AG04450 (cell line): ENCODE measurements around the gene CGGBP1. TPM values are rescaled to one million over a fixed set of nuclear protein-coding genes. Genes with fewer than 3 reads are reported as not detected.

ENCODE experiments used
- CTCF ChIA-PET: fragments of 300-600, 350-600 bp; formaldehyde crosslinking; extraction: SDS; loops from one replicate; lab custom pipeline; 2022; ENCODE audit warnings: antibody characterized with exemption, inconsistent platforms; lab: Charles Lee
- POLR2A ChIA-PET: fragments of 350-600 bp; formaldehyde crosslinking; extraction: SDS; loops from one replicate; lab custom pipeline; 2021; ENCODE audit warnings: antibody characterized with exemption, inconsistent platforms; lab: Yijun Ruan, JAX
- DNase-seq: peaks from one replicate; pipeline ENCODE4 v3.0.0-alpha.2; 2011; ENCODE audit warnings: low read depth, low spot score
- H3K27ac ChIP-seq: one replicate; pipeline ENCODE4 v1.5.1; 2012; ENCODE audit warnings: low read depth, low read length, control low read depth
- H3K27me3 ChIP-seq: one replicate; pipeline ENCODE4 v1.6.0; 2012; ENCODE audit warnings: low read length; ENCODE audit not compliant: control insufficient read depth, insufficient read depth
- H3K4me3 ChIP-seq: 2 replicates; pipeline ENCODE4 v1.5.1; 2011; ENCODE audit warnings: mild to moderate bottlenecking, low read depth, low read length, control low read depth
- H3K9me3 ChIP-seq: 2 replicates; pipeline ENCODE4 v1.5.1; 2012; ENCODE audit warnings: low read length; ENCODE audit not compliant: control insufficient read depth, insufficient read depth
- polyA plus RNA-seq: library from polyadenylated mRNA; depleted of rRNA; stranded (reverse); fragments of >200 nt; gene quantifications from 2 replicates; pipeline ENCODE4 v1.2.3, GENCODE V29; 2011
- TF ChIP-seq, protein P1 (sequence below): IDR thresholded peaks from 2 replicates; pipeline ENCODE4 v1.5.1; 2011; ENCODE audit warnings: low read depth, low read length, control low read depth, inconsistent platforms

CGGBP1 gene
- polyA plus RNA-seq, 1 experiment: 109 TPM

DNA sequence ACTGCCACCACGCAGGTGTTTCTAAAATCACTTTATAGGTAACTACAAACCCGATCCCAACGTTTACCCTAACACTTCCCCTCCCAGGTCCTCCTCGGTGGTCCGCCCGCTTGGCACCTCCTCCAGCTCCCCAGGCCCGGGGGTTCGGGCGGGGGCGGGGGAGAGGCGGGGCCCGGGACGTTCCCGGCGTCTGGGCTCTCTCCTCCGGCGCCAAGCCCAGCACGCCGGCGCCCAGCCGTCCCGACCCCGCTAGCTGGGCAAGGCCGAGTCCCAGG, 562 bp downstream of the CGGBP1 start:
- CTCF ChIA-PET: interaction anchor here (0.6 to 3.8 kb wide), 3 partner anchors 55 to 116 kb away, joined by 3 to 20 read pairs (median 3); no protein-coding TSS in a partner anchor
- no peaks in the 10 kb centered on the region for H3K27me3 ChIP-seq
- H3K4me3 ChIP-seq: peak overlapping the region; percentile 76
- TF ChIP-seq, protein P1, sequence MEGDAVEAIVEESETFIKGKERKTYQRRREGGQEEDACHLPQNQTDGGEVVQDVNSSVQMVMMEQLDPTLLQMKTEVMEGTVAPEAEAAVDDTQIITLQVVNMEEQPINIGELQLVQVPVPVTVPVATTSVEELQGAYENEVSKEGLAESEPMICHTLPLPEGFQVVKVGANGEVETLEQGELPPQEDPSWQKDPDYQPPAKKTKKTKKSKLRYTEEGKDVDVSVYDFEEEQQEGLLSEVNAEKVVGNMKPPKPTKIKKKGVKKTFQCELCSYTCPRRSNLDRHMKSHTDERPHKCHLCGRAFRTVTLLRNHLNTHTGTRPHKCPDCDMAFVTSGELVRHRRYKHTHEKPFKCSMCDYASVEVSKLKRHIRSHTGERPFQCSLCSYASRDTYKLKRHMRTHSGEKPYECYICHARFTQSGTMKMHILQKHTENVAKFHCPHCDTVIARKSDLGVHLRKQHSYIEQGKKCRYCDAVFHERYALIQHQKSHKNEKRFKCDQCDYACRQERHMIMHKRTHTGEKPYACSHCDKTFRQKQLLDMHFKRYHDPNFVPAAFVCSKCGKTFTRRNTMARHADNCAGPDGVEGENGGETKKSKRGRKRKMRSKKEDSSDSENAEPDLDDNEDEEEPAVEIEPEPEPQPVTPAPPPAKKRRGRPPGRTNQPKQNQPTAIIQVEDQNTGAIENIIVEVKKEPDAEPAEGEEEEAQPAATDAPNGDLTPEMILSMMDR: no peak
- POLR2A ChIA-PET: interaction anchor here (0.7 to 1.9 kb wide), 3 partner anchors 55 to 799 kb away, joined by 4 to 17 read pairs (median 5); partner anchors contain the start of gene C3orf38
- H3K9me3 ChIP-seq: peaks cover 3% of the 10 kb centered on the region; the same call in 1 of the 2 replicates
- peak overlapping the region; percentile 90 for H3K27ac ChIP-seq
- DNase-seq: no peak

DNA sequence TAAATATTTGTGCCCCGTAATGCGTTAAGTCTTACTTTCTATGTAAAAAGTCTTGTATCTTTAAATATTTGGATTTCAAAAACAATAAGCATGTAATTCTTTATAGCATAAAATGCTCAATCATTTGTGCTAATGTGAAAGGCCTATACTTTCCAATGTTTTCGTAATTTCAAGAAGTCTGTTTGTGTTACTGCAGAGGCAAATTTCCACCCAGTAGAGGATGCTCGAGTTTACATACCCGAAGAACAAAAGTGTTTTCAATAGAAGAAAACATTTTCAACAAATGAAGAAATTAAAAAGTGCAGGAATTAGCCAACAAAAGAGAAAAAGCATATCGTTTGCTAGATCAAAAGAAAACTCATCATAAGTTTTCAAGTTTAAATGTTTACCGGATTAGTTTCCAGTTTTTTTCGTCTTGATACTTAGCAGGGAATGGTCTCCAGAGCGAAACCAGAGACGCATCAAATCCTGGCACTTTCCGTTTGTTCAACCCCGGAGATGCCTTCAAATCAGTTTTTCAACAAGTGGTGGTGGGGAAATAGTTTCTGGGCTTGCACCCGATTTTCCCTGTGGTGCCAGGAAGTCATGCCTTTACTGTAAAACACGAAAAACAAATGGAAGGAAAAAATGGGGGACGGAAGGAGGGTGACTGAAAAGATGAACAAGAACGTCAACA, 1.0 kb downstream of the CGGBP1 start:
- CTCF ChIA-PET: interaction anchor here (0.6 to 3.8 kb wide), 4 partner anchors 55 to 116 kb away, joined by 3 to 20 read pairs (median 4); no protein-coding TSS in a partner anchor
- peak overlapping the region; percentile 76 for H3K4me3 ChIP-seq
- no peaks in the 10 kb centered on the region for H3K27me3 ChIP-seq
- POLR2A ChIA-PET: interaction anchor here (0.7 to 1.9 kb wide), 3 partner anchors 56 to 798 kb away, joined by 4 to 17 read pairs (median 5); partner anchors contain the start of gene C3orf38
- no peak for DNase-seq
- peaks cover 3% of the 10 kb centered on the region; the same call in 1 of the 2 replicates for H3K9me3 ChIP-seq
- H3K27ac ChIP-seq: peak overlapping the region; percentile 54
- TF ChIP-seq, protein P1: peak; percentile 38

DNA sequence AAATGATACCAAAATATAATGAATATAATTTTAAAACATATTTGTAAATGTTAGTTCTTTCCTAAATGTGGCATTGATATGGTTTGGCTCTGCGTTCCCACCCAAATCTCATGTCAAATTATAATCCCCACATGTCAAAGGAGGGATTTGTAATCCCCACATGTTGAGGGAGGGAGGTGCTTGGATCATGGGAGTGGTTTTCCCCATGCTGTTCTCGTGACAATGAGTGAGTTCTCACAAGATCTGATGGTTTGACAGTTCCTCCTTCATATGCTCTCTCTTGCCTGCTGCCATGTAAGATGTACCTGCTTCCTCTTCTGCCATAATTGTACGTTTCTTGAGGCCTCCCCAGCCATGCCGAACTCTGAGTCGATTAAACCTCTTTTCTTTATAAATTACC, 12.0 kb downstream of the CGGBP1 start:
- no peak for DNase-seq
- Histone ChIP-seq H3K27me3 (no peaks in the 10 kb centered on the region), H3K4me3 (no peak overlapping the region), H3K9me3 (no peaks in the 10 kb centered on the region), H3K27ac (no peak overlapping the region)
- ChIA-PET POLR2A (no interaction called here), CTCF (interaction anchor here (0.8 kb wide), 1 partner anchor 67 kb away, joined by 3 read pairs; no protein-coding TSS in a partner anchor)
- TF ChIP-seq, protein P1: no peak

DNA sequence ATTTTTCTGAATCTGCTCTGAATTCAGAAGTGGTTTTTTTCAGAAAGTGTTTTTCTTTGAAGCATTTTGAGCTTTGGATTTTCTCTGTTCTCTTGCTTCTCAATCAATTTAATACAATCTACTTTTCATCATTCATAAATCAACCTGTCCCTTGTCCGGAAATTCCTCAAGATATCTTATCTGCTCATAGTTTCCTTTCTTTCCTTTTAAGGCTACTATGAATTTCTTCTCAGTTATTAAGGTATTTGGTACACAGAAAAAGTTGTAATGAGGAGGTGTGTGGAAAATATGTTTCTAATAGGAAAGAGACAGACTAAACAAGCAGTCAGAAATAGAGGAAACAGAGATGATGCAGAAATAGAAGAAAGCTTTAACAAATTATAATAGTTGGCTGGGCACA, 14.4 kb downstream of the CGGBP1 start:
- no peak overlapping the region for H3K27ac ChIP-seq
- H3K9me3 ChIP-seq: no peaks in the 10 kb centered on the region
- H3K27me3 ChIP-seq: no peaks in the 10 kb centered on the region
- CTCF ChIA-PET: no interaction called here
- DNase-seq: no peak
- TF ChIP-seq, protein P1: no peak
- POLR2A ChIA-PET: no interaction called here
- H3K4me3 ChIP-seq: no peak overlapping the region

DNA sequence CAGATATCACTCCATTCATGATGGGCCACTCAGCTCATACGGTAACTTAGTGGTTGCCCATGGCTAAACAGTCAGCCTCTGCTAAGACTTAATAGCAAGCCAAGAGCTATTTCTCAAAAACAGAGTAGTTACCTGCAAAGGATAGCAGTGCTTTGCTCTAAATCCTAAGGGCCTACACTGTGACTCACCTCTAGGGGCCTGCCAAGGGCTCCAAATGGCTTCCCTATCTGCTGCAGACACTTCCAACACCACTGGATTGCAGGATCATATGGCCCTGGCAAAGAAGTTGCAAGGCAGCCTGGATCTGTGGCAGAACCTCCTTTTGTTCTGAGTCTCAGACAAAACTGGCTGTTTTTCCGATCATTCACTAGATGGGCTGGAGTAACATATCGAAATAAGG, 17.8 kb downstream of the CGGBP1 start:
- no peaks in the 10 kb centered on the region for H3K27me3 ChIP-seq
- no peaks in the 10 kb centered on the region for H3K9me3 ChIP-seq
- no peak overlapping the region for H3K4me3 ChIP-seq
- H3K27ac ChIP-seq: no peak overlapping the region
- POLR2A ChIA-PET: no interaction called here
- TF ChIP-seq, protein P1: no peak
- CTCF ChIA-PET: no interaction called here
- no peak for DNase-seq
